Trophoblast cell (in vitro differentiated cells and primary cell): ENCODE results near the gene CD99.
A peak's percentile ranks its signal among the peaks of the same experiment; 100 is the strongest.

Experiments
- DNase-seq, 2 donors: peaks; one replicate each; pipeline ENCODE4 v3.0.0-alpha.2; 2016
- H2AFZ ChIP-seq: 2 replicates; pipeline ENCODE4 v1.6.1; 2013; ENCODE audit warnings: low read length, moderate library complexity, mild to moderate bottlenecking; ENCODE audit not compliant: insufficient read depth, poor library complexity
- H2AK5ac ChIP-seq: 2 replicates; pipeline ENCODE4 v1.6.1; 2013; ENCODE audit warnings: mild to moderate bottlenecking, low read length
- H2BK120ac ChIP-seq: 2 replicates; pipeline ENCODE4 v1.6.1; 2013; ENCODE audit warnings: low read length, mild to moderate bottlenecking, moderate library complexity; ENCODE audit not compliant: insufficient read depth, poor library complexity
- H2BK12ac ChIP-seq: 2 replicates; pipeline ENCODE4 v1.6.1; 2013; ENCODE audit warnings: mild to moderate bottlenecking, low read length, moderate library complexity
- H2BK5ac ChIP-seq: 2 replicates; pipeline ENCODE4 v1.6.1; 2013; ENCODE audit warnings: low read length, low read depth, moderate library complexity, mild to moderate bottlenecking; ENCODE audit not compliant: poor library complexity
- H3K14ac ChIP-seq: 2 replicates; pipeline ENCODE4 v1.6.1; 2013; ENCODE audit warnings: mild to moderate bottlenecking, low read length
- H3K18ac ChIP-seq: 2 replicates; pipeline ENCODE4 v1.6.1; 2013; ENCODE audit warnings: mild to moderate bottlenecking, low read length
- H3K23ac ChIP-seq: 2 replicates; pipeline ENCODE4 v1.6.1; 2013; ENCODE audit warnings: low read length
- H3K27ac ChIP-seq: 2 replicates; pipeline ENCODE4 v1.5.1; 2013; ENCODE audit warnings: low read depth, mild to moderate bottlenecking, inconsistent platforms, low read length, moderate library complexity
- H3K27me3 ChIP-seq: 2 replicates; pipeline ENCODE4 v1.6.1; 2013; ENCODE audit warnings: inconsistent platforms, mild to moderate bottlenecking, low read length, moderate library complexity; ENCODE audit not compliant: insufficient read depth
- H3K36me3 ChIP-seq, 2 experiments: 1 replicate in 1 of 2; 2 replicates in 1 of 2; pipeline ENCODE4 v1.6.1; 2013; ENCODE audit warnings: low read length in 2 of 2, mild to moderate bottlenecking in 2 of 2, moderate library complexity in 1 of 2; ENCODE audit not compliant: insufficient read depth in 2 of 2, control insufficient read depth in 1 of 2
- H3K4ac ChIP-seq: 2 replicates; pipeline ENCODE4 v1.6.1; 2013; ENCODE audit warnings: low read depth, mild to moderate bottlenecking, low read length, moderate library complexity
- H3K4me1 ChIP-seq, 2 experiments: 1 replicate in 1 of 2; 2 replicates in 1 of 2; pipeline ENCODE4 v1.6.1; 2013; ENCODE audit warnings: low read length in 2 of 2, mild to moderate bottlenecking in 2 of 2, moderate library complexity in 1 of 2; ENCODE audit not compliant: insufficient read depth in 2 of 2, control insufficient read depth in 1 of 2
- H3K4me2 ChIP-seq: 2 replicates; pipeline ENCODE4 v1.6.1; 2013; ENCODE audit warnings: inconsistent platforms, mild to moderate bottlenecking, low read length, moderate library complexity
- H3K4me3 ChIP-seq: 2 replicates; pipeline ENCODE4 v1.5.1; 2013; ENCODE audit warnings: mild to moderate bottlenecking, low read depth, low read length, inconsistent platforms
- H3K79me1 ChIP-seq: one replicate; pipeline ENCODE4 v1.6.1; 2013; ENCODE audit warnings: low read length
- H3K79me2 ChIP-seq: 2 replicates; pipeline ENCODE4 v1.6.1; 2013; ENCODE audit warnings: low read length, mild to moderate bottlenecking; ENCODE audit not compliant: control insufficient read depth, insufficient read depth, poor library complexity
- H3K9ac ChIP-seq: 2 replicates; pipeline ENCODE4 v1.6.1; 2013; ENCODE audit warnings: mild to moderate bottlenecking, low read length
- H3K9me3 ChIP-seq: 2 replicates; pipeline ENCODE4 v1.6.1; 2013; ENCODE audit warnings: low read depth, mild to moderate bottlenecking, control low read depth, inconsistent platforms, low read length; ENCODE audit not compliant: insufficient read depth
- H4K12ac ChIP-seq: 2 replicates; pipeline ENCODE4 v1.6.1; 2013; ENCODE audit warnings: low read depth, mild to moderate bottlenecking, low read length, moderate library complexity
- H4K8ac ChIP-seq: 2 replicates; pipeline ENCODE4 v1.6.1; 2013; ENCODE audit warnings: low read depth, mild to moderate bottlenecking, low read length, moderate library complexity
- H4K91ac ChIP-seq: one replicate; pipeline ENCODE4 v1.6.1; 2013; ENCODE audit warnings: low read depth, mild to moderate bottlenecking, low read length, moderate library complexity
- WGBS: extraction: QIAGEN DNeasy Blood & Tissue Kit; methylation state at CpG from one replicate; pipeline ENCODE4 v1.1.7; 2013; ENCODE audit warnings: missing lambda C conversion rate; ENCODE audit not compliant: insufficient read length, insufficient coverage; ENCODE audit errors: extremely low coverage; 5-methylcytosine and 5-hydroxymethylcytosine counted together

Gene CD99

GRCh38 chrX:2693113-2694002 is 2.3 kb downstream of the CD99 start:
- peak overlapping the region; percentile 74 for H3K4me2 ChIP-seq
- H3K79me2 ChIP-seq, result peaks cover 24% of the 10 kb centered on the region
- peaks cover 34 to 49% of the 10 kb centered on the region in 2 experiments for H3K4me1 ChIP-seq
- no peak overlapping the region for H3K18ac ChIP-seq
- peak overlapping the region; percentile 5 for H3K4ac ChIP-seq
- H4K8ac ChIP-seq, result no peak overlapping the region
- no peak overlapping the region for H4K91ac ChIP-seq
- H3K79me1 ChIP-seq, result peaks cover 30% of the 10 kb centered on the region
- peak overlapping the region; percentile 50 for H3K27ac ChIP-seq
- peaks cover 3% of the 10 kb centered on the region for H3K9me3 ChIP-seq
- DNase-seq, result no peak
- no peak overlapping the region for H3K9ac ChIP-seq
- H3K27me3 ChIP-seq, result no peaks in the 10 kb centered on the region
- no peak overlapping the region for H2AFZ ChIP-seq
- H4K12ac ChIP-seq, result no peak overlapping the region
- no peak overlapping the region for H2BK120ac ChIP-seq
- no peak overlapping the region for H2BK12ac ChIP-seq
- WGBS, result no CpG with 5 or more reads among the region's 15 CpGs
- H3K14ac ChIP-seq, result no peak overlapping the region
- no peak overlapping the region for H3K4me3 ChIP-seq
- no peak overlapping the region for H2AK5ac ChIP-seq
- H3K23ac ChIP-seq, result no peak overlapping the region
- H3K36me3 ChIP-seq, result no peaks in the 10 kb centered on the region
- peak overlapping the region; percentile 4 for H2BK5ac ChIP-seq

GRCh38 chrX:2694914-2695267 is 3.8 kb downstream of the CD99 start:
- Histone ChIP-seq H4K91ac (no peak overlapping the region), H2BK5ac (no peak overlapping the region), H3K14ac (no peak overlapping the region), H3K4me1 (peaks cover 35 to 55% of the 10 kb centered on the region in 2 experiments), H3K27ac (peak overlapping the region; percentile 50), H2BK12ac (no peak overlapping the region), H3K9me3 (peaks cover 3% of the 10 kb centered on the region), H4K8ac (no peak overlapping the region), H3K18ac (no peak overlapping the region), H2AFZ (no peak overlapping the region), H3K4me3 (no peak overlapping the region), H4K12ac (no peak overlapping the region), H3K79me2 (peaks cover 25% of the 10 kb centered on the region), H3K27me3 (no peaks in the 10 kb centered on the region), H3K79me1 (peaks cover 30% of the 10 kb centered on the region), H3K4ac (peak overlapping the region; percentile 73), H3K4me2 (peak overlapping the region; percentile 7), H3K23ac (no peak overlapping the region), H2BK120ac (no peak overlapping the region), H3K9ac (no peak overlapping the region), H3K36me3 (peaks cover 0 to 2% of the 10 kb centered on the region in 2 experiments), H2AK5ac (no peak overlapping the region)
- DNase-seq, result no peak
- no CpG with 5 or more reads among the region's 7 CpGs for WGBS

DNA sequence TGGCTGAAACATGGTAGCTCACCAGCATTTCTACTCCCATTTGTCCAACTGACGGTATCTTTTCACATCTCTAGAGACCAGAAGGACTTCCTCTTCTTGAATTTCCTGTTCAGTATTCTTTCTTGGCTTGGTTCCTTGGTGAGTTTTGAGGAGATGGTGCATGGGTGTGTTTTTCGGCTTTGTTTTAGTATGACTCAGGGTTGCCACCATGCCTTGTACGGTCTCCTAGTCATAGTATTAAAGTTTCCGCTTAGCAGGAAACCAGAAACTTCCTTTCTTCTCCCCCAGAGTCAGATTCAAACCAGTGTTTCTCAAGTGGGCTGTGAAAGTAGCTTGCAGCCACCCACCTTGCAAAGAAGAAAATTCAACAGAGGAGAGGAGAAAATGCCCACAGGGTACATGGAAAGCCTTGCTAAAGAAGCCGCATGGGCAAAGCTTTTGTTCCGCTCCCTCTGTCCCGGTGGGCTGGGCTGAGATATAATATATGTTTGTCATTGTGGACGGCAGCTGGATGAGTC is 5.7 kb downstream of the CD99 start:
- Histone ChIP-seq H4K8ac (no peak overlapping the region), H2AFZ (no peak overlapping the region), H3K36me3 (peaks cover 3 to 10% of the 10 kb centered on the region in 2 experiments), H2BK12ac (no peak overlapping the region), H3K4me3 (no peak overlapping the region), H3K79me2 (peaks cover 23% of the 10 kb centered on the region), H3K18ac (no peak overlapping the region), H3K27ac (peak overlapping the region; percentile 66), H3K9ac (no peak overlapping the region), H3K79me1 (peaks cover 17% of the 10 kb centered on the region), H4K91ac (no peak overlapping the region), H3K14ac (no peak overlapping the region), H3K27me3 (no peaks in the 10 kb centered on the region), H4K12ac (no peak overlapping the region), H2BK120ac (no peak overlapping the region), H3K4me1 (peaks cover 35 to 53% of the 10 kb centered on the region in 2 experiments), H2AK5ac (no peak overlapping the region), H3K23ac (no peak overlapping the region), H3K4ac (no peak overlapping the region), H3K9me3 (no peaks in the 10 kb centered on the region), H2BK5ac (peak overlapping the region; percentile 42), H3K4me2 (peak overlapping the region; percentile 2)
- DNase-seq, result peak in 1 of 2 donors; percentile 34
- no CpG with 5 or more reads among the region's 8 CpGs for WGBS

- H3K36me3 ChIP-seq, result peaks cover 3 to 10% of the 10 kb centered on the region in 2 experiments
- no peak overlapping the region for H3K9ac ChIP-seq
- H4K12ac ChIP-seq, result no peak overlapping the region
- H3K27me3 ChIP-seq, result no peaks in the 10 kb centered on the region
- no peak overlapping the region for H4K91ac ChIP-seq
- peak overlapping the region; percentile 66 for H3K27ac ChIP-seq
- no peak overlapping the region for H2AFZ ChIP-seq
- H3K23ac ChIP-seq, result no peak overlapping the region
- H3K79me1 ChIP-seq, result peaks cover 12% of the 10 kb centered on the region
- H3K4me1 ChIP-seq, result peaks cover 35 to 53% of the 10 kb centered on the region in 2 experiments
- no peaks in the 10 kb centered on the region for H3K9me3 ChIP-seq
- H2BK12ac ChIP-seq, result no peak overlapping the region
- no peak overlapping the region for H3K4ac ChIP-seq
- H3K4me3 ChIP-seq, result no peak overlapping the region
- no peak overlapping the region for H2BK5ac ChIP-seq
- H3K14ac ChIP-seq, result no peak overlapping the region
- no peak overlapping the region for H2AK5ac ChIP-seq
- no peak overlapping the region for H2BK120ac ChIP-seq
- WGBS, result no CpG with 5 or more reads among the region's 7 CpGs
- H4K8ac ChIP-seq, result no peak overlapping the region
- peak overlapping the region; percentile 2 for H3K4me2 ChIP-seq
- H3K79me2 ChIP-seq, result peaks cover 21% of the 10 kb centered on the region
- no peak overlapping the region for H3K18ac ChIP-seq
- no peak for DNase-seq
Measured at GRCh38 chrX:2697306-2697705, 6.2 kb downstream of the CD99 start.
